Measurements from ENCODE around the gene TCOF1. TPM values are rescaled to one million over a fixed set of nuclear protein-coding genes. Genes with fewer than 3 reads are reported as not detected.

Gene TCOF1
- total RNA-seq, 6 experiments from 2014 or later = 30.8 to 44.6 (median 38.5) TPM

DNA sequence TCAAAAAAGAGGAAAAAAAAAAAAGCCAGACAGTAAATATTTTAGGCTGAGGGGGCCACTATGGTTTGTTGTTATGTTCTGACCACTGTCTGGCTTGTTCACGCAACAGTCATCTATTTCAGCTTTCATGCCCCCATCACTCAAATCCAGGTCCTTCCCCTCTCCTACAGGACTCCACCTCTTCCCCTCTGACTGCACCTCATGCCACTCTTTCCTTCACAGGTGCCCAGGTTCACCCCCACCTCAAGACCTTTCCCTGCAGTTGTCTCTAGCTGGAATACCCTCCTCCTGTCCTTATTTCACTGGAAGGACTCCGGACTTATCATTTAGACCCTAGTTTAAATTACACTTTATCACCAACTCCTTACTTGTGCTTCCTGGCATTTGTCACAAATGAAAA is 88.6 kb downstream of the TCOF1 start:
- H3K27me3 Mint-ChIP-seq (ENCODE audit: insufficient read depth) = peaks cover 9% of the 10 kb centered on the region
- H3K4me3 Mint-ChIP-seq = peak overlapping the region; percentile 13
- TF ChIP-seq, protein P1, sequence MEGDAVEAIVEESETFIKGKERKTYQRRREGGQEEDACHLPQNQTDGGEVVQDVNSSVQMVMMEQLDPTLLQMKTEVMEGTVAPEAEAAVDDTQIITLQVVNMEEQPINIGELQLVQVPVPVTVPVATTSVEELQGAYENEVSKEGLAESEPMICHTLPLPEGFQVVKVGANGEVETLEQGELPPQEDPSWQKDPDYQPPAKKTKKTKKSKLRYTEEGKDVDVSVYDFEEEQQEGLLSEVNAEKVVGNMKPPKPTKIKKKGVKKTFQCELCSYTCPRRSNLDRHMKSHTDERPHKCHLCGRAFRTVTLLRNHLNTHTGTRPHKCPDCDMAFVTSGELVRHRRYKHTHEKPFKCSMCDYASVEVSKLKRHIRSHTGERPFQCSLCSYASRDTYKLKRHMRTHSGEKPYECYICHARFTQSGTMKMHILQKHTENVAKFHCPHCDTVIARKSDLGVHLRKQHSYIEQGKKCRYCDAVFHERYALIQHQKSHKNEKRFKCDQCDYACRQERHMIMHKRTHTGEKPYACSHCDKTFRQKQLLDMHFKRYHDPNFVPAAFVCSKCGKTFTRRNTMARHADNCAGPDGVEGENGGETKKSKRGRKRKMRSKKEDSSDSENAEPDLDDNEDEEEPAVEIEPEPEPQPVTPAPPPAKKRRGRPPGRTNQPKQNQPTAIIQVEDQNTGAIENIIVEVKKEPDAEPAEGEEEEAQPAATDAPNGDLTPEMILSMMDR (IDR thresholded peaks at IDR 0.05) = no peak
- peak overlapping the region; percentile 61 for H3K27ac Mint-ChIP-seq
- peaks cover 44% of the 10 kb centered on the region for H3K4me1 Mint-ChIP-seq (ENCODE audit: low read depth)
- H3K9me3 Mint-ChIP-seq = no peaks in the 10 kb centered on the region
- H3K36me3 Mint-ChIP-seq (ENCODE audit: low read depth) = peaks cover 57% of the 10 kb centered on the region
- DNase-seq = no peak

DNA sequence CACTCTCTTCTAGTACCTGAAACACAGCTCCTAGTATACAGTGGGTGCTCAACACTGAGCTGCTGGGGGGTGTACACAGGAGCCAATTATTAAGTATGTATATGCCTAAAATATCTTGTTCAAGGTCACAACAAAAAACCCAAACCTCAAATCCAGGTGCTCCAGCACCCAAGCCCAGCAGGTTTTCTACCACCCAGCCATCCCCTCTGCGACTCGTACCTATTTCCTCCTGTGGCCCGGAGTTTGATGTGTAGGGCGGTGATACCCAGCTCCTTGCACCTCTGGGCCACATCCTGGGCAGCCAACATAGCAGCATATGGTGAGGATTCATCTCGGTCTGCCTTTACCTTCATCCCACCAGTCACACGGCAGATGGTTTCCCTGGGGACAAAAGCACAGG is 89.1 kb downstream of the TCOF1 start:
- peaks cover 9% of the 10 kb centered on the region for H3K27me3 Mint-ChIP-seq (ENCODE audit: insufficient read depth)
- H3K27ac Mint-ChIP-seq = peak overlapping the region; percentile 61
- peak overlapping the region; percentile 13; the same call in 1 of the 2 replicates for H3K4me3 Mint-ChIP-seq
- no peaks in the 10 kb centered on the region for H3K9me3 Mint-ChIP-seq
- peaks cover 57% of the 10 kb centered on the region for H3K36me3 Mint-ChIP-seq (ENCODE audit: low read depth)
- TF ChIP-seq, protein P1 (IDR thresholded peaks at IDR 0.05) = no peak
- H3K4me1 Mint-ChIP-seq (ENCODE audit: low read depth) = peaks cover 44% of the 10 kb centered on the region
- no peak for DNase-seq

DNA sequence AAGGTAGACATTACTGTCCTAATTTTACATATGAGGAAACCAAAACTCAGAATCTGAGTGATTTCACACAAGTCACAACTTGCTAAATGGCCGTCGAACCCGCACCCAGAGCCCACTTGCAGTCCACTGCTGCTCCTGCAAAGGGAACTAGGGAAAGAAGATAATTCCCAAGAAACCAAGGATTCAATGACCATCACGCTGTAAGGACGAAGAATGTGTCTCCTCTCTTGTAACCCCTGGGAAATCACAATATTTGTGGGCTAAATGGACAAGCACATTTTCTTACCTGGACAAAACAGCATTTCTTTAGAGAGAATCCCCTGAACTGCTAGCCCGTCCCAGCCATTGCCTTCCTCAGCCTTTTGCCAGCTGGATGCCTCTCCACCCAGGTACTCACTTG is 89.7 kb downstream of the TCOF1 start:
- Mint-ChIP-seq H3K27me3 (ENCODE audit: insufficient read depth) (peaks cover 6% of the 10 kb centered on the region), H3K4me1 (ENCODE audit: low read depth) (peaks cover 44% of the 10 kb centered on the region), H3K9me3 (no peaks in the 10 kb centered on the region), H3K36me3 (ENCODE audit: low read depth) (peaks cover 57% of the 10 kb centered on the region), H3K27ac (peak overlapping the region; percentile 99; the same call in 1 of the 2 replicates), H3K4me3 (peak overlapping the region; percentile 96)
- DNase-seq = no peak
- TF ChIP-seq, protein P1 (IDR thresholded peaks at IDR 0.05) = no peak

DNA sequence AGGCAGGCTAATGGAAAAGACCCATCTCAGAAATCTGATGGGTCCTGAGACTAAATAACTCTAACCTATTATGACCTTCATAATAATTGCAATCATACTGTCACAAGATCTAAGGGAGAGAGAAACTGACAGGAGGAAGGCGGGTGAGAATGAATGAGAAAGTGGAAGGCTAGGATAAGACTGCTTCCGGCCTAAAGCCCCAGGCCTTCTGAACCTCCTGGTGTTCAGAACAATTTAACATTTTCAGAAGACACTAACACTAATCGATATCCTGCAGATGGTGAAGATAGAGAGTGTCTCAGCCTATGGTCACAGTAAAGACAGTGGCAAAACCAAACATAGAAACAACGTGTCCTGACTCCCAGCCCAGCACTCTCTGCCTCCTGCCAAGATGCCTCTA is 90.8 kb downstream of the TCOF1 start:
- DNase-seq = no peak
- Mint-ChIP-seq H3K4me3 (peak overlapping the region; percentile 96), H3K9me3 (no peaks in the 10 kb centered on the region), H3K36me3 (ENCODE audit: low read depth) (peaks cover 52% of the 10 kb centered on the region), H3K27me3 (ENCODE audit: insufficient read depth) (peaks cover 4% of the 10 kb centered on the region), H3K4me1 (ENCODE audit: low read depth) (peaks cover 43% of the 10 kb centered on the region), H3K27ac (peak overlapping the region; percentile 99)
- TF ChIP-seq, protein P1 (IDR thresholded peaks at IDR 0.05) = no peak

DNA sequence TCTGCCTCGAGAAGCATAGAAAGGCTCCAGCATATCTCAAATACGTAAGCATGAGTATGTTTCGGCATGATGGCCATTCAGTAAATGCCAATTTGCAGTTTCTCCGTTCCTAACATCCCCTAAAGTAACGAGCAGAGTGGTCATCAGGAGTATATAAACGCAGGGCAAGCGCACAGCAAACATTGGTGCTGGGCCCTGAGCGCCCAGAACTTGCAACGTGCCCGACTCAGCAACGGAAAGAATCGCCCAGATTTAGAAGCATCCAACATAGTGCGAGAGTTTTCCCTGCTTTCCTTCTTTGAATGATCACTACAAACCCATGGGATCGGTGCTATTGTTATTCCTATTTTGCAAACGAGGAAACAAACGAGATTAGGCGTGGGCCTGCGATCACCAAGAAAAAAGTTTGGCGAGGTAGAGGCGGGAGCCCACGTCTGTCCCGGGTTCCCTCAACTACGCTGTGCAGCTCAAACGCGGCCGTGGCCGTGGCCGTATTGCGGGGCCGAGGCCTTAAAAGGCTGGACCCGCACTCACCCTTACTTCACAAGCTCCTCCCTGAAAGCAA is 91.5 kb downstream of the TCOF1 start:
- no peak for DNase-seq
- Mint-ChIP-seq H3K27ac (peak overlapping the region; percentile 99), H3K9me3 (no peaks in the 10 kb centered on the region), H3K36me3 (ENCODE audit: low read depth) (peaks cover 45% of the 10 kb centered on the region), H3K27me3 (ENCODE audit: insufficient read depth) (peaks cover 4% of the 10 kb centered on the region), H3K4me3 (peak overlapping the region; percentile 96), H3K4me1 (ENCODE audit: low read depth) (peaks cover 36% of the 10 kb centered on the region)
- TF ChIP-seq, protein P1 (IDR thresholded peaks at IDR 0.05) = no peak

Other genes starting within 250 kb of the TCOF1 start
- 100 to 1,000 TPM; 137 to 208 (median 180) TPM for gene PDGFRB, start 201.9 kb upstream of the TCOF1 start, total RNA-seq (2021; fragmentation: NEBNext Ultra II Directional; extraction: Animal tissue kit (Norgen Biotek cat#: 25700))
- gene CDX1, start 190.9 kb upstream of the TCOF1 start, total RNA-seq (2021; fragmentation: NEBNext Ultra II Directional; extraction: Animal tissue kit (Norgen Biotek cat#: 25700)) = under 1 TPM in 1 of 6 experiments, not detected in 5; 0.11 TPM
- not detected for gene SLC6A7, start 167.6 kb upstream of the TCOF1 start, total RNA-seq (2021; fragmentation: NEBNext Ultra II Directional; extraction: Animal tissue kit (Norgen Biotek cat#: 25700))
- under 1 TPM; 0.09 to 0.64 (median 0.18) TPM for gene CAMK2A, start 67.9 kb upstream of the TCOF1 start, total RNA-seq (2021; fragmentation: NEBNext Ultra II Directional; extraction: Animal tissue kit (Norgen Biotek cat#: 25700))
- 1 to 10 TPM; 4.6 to 6.7 (median 4.9) TPM for gene ARSI, start 54.8 kb upstream of the TCOF1 start, total RNA-seq (2021; fragmentation: NEBNext Ultra II Directional; extraction: Animal tissue kit (Norgen Biotek cat#: 25700))
- under 1 TPM in 1 of 6 experiments, not detected in 5; 0.37 TPM for gene CD74, start 55.2 kb downstream of the TCOF1 start, total RNA-seq (2021; fragmentation: NEBNext Ultra II Directional; extraction: Animal tissue kit (Norgen Biotek cat#: 25700))
- 1,000 to 10,000 TPM; 1,658 to 2,163 (median 1,911) TPM for gene RPS14, start 92.0 kb downstream of the TCOF1 start, total RNA-seq (2021; fragmentation: NEBNext Ultra II Directional; extraction: Animal tissue kit (Norgen Biotek cat#: 25700))
- 100 to 1,000 TPM; 126 to 199 (median 147) TPM for gene NDST1, start 150.4 kb downstream of the TCOF1 start, total RNA-seq (2021; fragmentation: NEBNext Ultra II Directional; extraction: Animal tissue kit (Norgen Biotek cat#: 25700))

Measured in HFFc6 (cell line).